GM12891 (cell line): ENCODE data around the gene AGFG2.

Source experiments
- DNase-seq: peaks from one replicate; pipeline ENCODE4 v3.0.0; 2011; ENCODE audit warnings: low spot score; ENCODE audit not compliant: insufficient read length
- FAIRE-seq: peaks from 2 replicates; lab custom pipeline; 2011; peaks lifted over from hg19 to GRCh38; lab: Jason Lieb, UNC
- PAX5 ChIP-seq: IDR thresholded peaks from 2 replicates; pipeline ENCODE4 v1.6.1; 2011; ENCODE audit warnings: low read length, moderate library complexity, mild to moderate bottlenecking; ENCODE audit not compliant: insufficient read depth, severe bottlenecking
- POLR2A ChIP-seq: IDR thresholded peaks from 2 replicates; pipeline ENCODE4 v1.6.1; 2011; ENCODE audit warnings: low read depth, low read length, control low read depth
- POLR2AphosphoS5 ChIP-seq: IDR thresholded peaks from 2 replicates; pipeline ENCODE4 v1.6.1; 2011; ENCODE audit warnings: low read depth, low read length, control low read depth
- POU2F2 ChIP-seq: IDR thresholded peaks from 2 replicates; pipeline ENCODE4 v1.6.1; 2011; ENCODE audit warnings: low read depth, mild to moderate bottlenecking, control low read depth, low read length, moderate library complexity
- SPI1 ChIP-seq: IDR thresholded peaks from 2 replicates; pipeline ENCODE4 v1.6.1; 2011; ENCODE audit warnings: low read depth, low read length, control low read depth
- TAF1 ChIP-seq: IDR thresholded peaks from 2 replicates; pipeline ENCODE4 v1.6.1; 2011; ENCODE audit warnings: low read depth, low read length, control low read depth

AGFG2 gene

GRCh38 chr7:100602889-100603725 is 64.1 kb downstream of the AGFG2 start:
- FAIRE-seq = no peak
- DNase-seq = no peak
- TF ChIP-seq POLR2A (no peak), POLR2AphosphoS5 (no peak), POU2F2 (no peak)

- no peak for DNase-seq
- TF ChIP-seq POLR2AphosphoS5 (no peak), TAF1 (no peak), PAX5 (no peak), POU2F2 (no peak)
- FAIRE-seq = no peak
Observed at GRCh38 chr7:100603726-100604027, 64.7 kb downstream of the AGFG2 start.

DNA sequence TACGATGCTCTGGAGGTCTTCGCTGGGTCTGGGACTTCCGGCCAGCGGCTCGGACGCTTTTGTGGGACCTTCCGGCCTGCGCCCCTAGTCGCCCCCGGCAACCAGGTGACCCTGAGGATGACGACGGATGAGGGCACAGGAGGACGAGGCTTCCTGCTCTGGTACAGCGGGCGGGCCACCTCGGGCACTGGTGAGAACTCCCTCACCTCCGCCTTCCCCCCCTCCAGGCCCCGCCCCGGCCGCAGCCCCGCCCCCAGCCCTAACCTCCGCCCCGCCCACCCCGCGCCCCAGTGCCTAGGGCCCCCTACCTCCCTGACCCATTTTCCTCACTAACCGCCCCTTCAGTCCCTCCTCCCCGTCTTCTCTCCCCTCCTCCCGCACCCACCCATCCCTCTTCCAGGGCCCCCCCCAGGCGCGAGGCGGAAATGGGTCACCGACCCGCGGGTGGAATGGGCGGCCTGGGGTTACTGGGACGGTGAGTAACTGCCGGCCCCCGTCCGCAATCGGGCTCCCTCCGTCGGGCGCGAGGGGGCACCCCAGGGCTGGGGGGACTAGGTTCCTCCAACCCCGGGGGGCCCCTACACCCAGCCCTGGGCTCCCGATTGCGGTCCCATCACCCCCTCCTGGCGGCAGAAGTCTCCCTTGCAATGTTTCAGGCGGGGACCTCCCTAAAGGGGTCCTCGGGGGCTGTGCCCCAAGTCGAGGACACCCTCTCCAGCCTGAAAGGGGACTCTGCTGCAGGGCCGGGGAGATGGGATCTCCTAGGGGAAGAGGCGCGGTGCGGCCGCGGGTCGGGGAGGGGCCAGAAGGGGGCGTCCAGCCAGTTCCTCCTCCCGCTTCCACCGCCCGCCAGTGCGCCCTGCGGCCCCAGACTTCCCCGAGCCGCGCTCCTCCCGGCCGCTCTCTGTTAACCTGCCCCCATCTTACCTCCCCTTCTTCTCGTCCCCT is 65.3 kb downstream of the AGFG2 start:
- TF ChIP-seq TAF1 (no peak), SPI1 (peak; percentile 42)
- FAIRE-seq = peak; percentile 55
- DNase-seq = peak; percentile 93

GRCh38 chr7:100604976-100605911 is 66.2 kb downstream of the AGFG2 start:
- no peak for FAIRE-seq
- no peak for DNase-seq
- TF ChIP-seq TAF1 (no peak), POLR2AphosphoS5 (no peak), POU2F2 (no peak), PAX5 (no peak), SPI1 (no peak), POLR2A (no peak)

DNA sequence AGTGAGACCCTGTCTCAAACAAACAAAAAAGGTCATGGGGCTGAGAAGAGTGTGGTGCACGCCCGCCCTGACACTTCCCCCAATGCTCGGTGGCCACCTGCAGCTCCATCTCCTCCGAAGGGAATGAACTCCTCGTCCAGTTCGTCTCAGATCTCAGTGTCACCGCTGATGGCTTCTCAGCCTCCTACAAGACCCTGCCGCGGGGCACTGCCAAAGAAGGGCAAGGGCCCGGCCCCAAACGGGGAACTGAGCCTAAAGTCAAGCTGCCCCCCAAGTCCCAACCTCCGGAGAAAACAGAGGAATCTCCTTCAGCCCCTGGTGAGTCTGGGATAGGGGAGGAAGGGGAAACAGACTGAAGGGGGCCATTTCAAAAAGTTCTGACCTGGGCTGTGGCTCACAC is 67.3 kb downstream of the AGFG2 start:
- no peak for FAIRE-seq
- DNase-seq = no peak
- TF ChIP-seq POLR2AphosphoS5 (no peak), PAX5 (no peak)

DNA sequence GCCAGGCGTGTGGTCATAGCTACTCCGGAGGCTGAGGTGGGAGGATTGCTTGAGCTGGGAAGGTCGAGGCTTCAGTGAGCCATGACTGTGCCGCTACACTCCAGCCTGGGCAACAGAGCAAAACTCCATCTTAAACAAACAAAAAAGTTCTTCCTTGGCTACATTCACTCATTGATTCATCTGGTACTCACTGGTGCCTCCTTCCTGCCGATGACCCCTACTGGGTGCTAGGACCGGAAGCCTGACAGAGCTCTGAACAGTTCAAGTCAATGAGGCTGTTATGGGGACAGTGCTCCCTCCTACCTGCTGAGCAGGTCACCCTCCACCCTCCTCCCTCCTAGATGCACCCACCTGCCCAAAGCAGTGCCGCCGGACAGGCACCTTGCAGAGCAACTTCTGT is 68.1 kb downstream of the AGFG2 start:
- TF ChIP-seq TAF1 (no peak), SPI1 (no peak)
- DNase-seq (no peak), FAIRE-seq (no peak)

DNA sequence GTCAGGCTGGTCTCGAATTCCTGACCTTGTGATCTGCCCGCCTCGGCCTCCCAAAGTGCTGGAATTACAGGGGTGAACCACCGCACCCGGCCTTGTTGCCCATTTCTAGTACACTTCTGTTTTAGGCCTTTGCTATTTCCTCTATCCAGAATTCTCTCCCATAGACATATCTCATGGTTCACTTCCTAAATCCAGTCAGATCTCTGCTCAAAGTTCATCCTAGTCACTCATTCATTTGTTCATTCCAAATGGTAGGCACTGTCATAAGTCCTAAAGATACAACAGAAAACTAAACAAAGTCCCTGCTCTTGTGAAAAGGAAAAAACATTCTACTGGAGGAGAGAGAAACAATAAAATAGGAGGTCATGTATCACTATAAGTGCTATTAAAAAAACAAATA is 71.0 kb downstream of the AGFG2 start:
- TF ChIP-seq TAF1 = no peak
- TF ChIP-seq SPI1 = no peak
- TF ChIP-seq POU2F2 = no peak
- no peak for TF ChIP-seq POLR2AphosphoS5
- TF ChIP-seq POLR2A = no peak
- no peak for TF ChIP-seq PAX5
- FAIRE-seq = no peak
- no peak for DNase-seq

DNA sequence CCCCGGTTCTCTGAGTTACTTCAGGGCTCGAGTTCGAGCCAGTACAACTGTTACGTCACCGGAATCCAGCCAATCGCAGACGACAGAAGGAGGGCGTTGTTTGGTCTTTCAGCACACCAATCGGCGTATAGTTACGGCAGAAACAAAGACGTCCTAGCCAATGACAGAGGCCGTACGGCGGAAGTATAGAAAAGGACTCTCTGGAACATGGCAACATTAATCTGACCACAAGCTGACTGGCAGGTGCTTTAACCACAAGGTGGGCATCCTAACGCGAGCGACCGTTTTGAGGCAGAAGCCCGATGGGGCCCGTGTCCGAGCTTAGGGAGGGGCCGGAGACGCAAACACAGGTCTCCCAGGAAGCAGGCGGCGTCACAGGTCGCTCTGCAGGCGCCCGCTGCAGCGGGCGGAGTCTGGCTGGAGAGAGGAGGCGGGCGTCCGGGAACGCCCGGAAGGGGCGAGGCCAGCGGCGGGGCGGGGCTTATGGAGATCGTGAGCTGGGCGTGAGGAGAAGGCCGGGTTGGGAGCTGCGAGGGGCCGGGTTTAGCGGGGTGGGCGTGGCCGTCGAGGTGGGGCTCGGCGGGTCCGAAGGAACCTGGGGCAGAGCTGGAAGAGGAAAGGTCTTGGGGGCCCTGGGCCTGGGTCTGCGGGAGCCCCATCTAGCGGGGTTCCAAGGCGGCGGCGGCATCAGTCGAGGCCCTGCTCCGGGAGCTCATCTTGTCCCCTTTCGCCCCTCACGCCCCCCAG is 73.2 kb downstream of the AGFG2 start, which contains the start of gene MOSPD3:
Gene MOSPD3 (plus strand): TSS at position 558 of the 747 bp plus-strand sequence. CDS start 252 bp downstream, outside the sequence.
- FAIRE-seq (peak; percentile 99), DNase-seq (peak; percentile 99)
- TF ChIP-seq PAX5 (no peak), POLR2A (peak; percentile 62; the same call in 1 of the 2 replicates), TAF1 (peak; percentile 50), SPI1 (no peak), POLR2AphosphoS5 (peak; percentile 70), POU2F2 (peak; percentile 84)
